HEK293T (cell line): ENCODE measurements around the gene GALNT2.

Experiments
- ARNT ChIP-seq: fragments of 450-650 bp; IDR thresholded peaks from 2 replicates; pipeline ENCODE4 v1.6.1; 2017; ENCODE audit warnings: mild to moderate bottlenecking
- BHLHE40 ChIP-seq: fragments of 450-650 bp; IDR thresholded peaks from 2 replicates; pipeline ENCODE4 v1.6.1; 2016; ENCODE audit warnings: mild to moderate bottlenecking, moderate library complexity, borderline replicate concordance
- ELF4 ChIP-seq: fragments of 450-650 bp; IDR thresholded peaks from 2 replicates; pipeline ENCODE4 v1.6.1; 2017; ENCODE audit warnings: antibody characterized with exemption
- FOXK2 ChIP-seq: fragments of 450-650 bp; IDR thresholded peaks from 2 replicates; pipeline ENCODE4 v1.6.1; 2016; ENCODE audit warnings: mild to moderate bottlenecking
- HDGF ChIP-seq: fragments of 450-650 bp; IDR thresholded peaks from 2 replicates; pipeline ENCODE4 v1.6.1; 2017; ENCODE audit warnings: antibody characterized with exemption, borderline replicate concordance
- NFRKB ChIP-seq: fragments of 450-650 bp; IDR thresholded peaks from 2 replicates; pipeline ENCODE4 v1.6.1; 2016; ENCODE audit warnings: mild to moderate bottlenecking, moderate library complexity
- SP1 ChIP-seq: fragments of 450-650 bp; IDR thresholded peaks from 2 replicates; pipeline ENCODE4 v1.6.1; 2017
- SUZ12 ChIP-seq: fragments of 450-650 bp; IDR thresholded peaks from 2 replicates; pipeline ENCODE4 v1.6.1; 2016; ENCODE audit warnings: mild to moderate bottlenecking
- TARDBP ChIP-seq: fragments of 450-650 bp; IDR thresholded peaks from 2 replicates; pipeline ENCODE4 v1.6.1; 2016

- no peak for TF ChIP-seq SUZ12
- TF ChIP-seq SP1, result no peak
- TF ChIP-seq FOXK2, result no peak
- no peak for TF ChIP-seq TARDBP
- no peak for TF ChIP-seq BHLHE40
- no peak for TF ChIP-seq NFRKB
- no peak for TF ChIP-seq ELF4
- TF ChIP-seq HDGF, result no peak
- TF ChIP-seq ARNT, result no peak
Measured at GRCh38 chr1:230280906-230281413, 213.9 kb downstream of the GALNT2 start.
